ENCODE results near the gene LNP1. TPM values are rescaled to one million over a fixed set of nuclear protein-coding genes. Genes with fewer than 3 reads are reported as not detected.

LNP1 gene
- total RNA-seq, 3 donors from 2014 or later: 2.6 to 3.3 (median 2.7) TPM

DNA sequence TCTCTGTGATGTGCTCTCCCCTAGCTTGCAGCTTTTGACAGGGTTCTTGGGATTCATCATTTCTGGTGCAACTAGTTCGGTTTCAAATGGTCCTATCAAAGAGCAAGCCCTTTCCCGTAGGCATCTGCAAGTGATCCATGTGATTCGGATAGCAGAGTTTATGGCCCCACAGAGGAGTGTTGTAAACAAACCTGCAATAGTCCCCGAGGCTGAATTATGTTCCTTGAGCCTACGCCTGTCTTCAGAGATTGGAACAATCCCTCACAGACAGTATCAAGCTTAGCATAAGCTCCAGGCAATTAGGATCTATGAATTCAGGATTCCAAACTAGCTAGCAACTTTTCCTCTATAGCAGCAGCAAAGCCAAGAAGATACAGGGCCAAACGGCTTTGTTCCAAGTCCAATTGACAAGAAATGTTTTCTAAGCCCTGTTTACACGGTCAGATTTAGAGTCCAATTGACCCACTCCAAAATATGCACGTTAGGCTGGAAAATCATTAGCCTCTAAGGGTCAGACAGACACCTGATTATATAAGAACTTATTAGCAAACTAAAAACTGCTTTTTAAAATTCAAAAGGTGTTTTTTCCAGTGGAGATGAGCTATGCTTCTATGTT lies 24.8 kb downstream of the LNP1 start:
- no peak overlapping the region for H3K27ac ChIP-seq
- no peak overlapping the region for H3K4me3 ChIP-seq
- H3K27me3 ChIP-seq: no peaks in the 10 kb centered on the region
- TF ChIP-seq POLR2AphosphoS5 (IDR thresholded peaks at IDR 0.05) (no peak), POLR2A (IDR thresholded peaks at IDR 0.05) (no peak)
- TF ChIP-seq, protein P1, sequence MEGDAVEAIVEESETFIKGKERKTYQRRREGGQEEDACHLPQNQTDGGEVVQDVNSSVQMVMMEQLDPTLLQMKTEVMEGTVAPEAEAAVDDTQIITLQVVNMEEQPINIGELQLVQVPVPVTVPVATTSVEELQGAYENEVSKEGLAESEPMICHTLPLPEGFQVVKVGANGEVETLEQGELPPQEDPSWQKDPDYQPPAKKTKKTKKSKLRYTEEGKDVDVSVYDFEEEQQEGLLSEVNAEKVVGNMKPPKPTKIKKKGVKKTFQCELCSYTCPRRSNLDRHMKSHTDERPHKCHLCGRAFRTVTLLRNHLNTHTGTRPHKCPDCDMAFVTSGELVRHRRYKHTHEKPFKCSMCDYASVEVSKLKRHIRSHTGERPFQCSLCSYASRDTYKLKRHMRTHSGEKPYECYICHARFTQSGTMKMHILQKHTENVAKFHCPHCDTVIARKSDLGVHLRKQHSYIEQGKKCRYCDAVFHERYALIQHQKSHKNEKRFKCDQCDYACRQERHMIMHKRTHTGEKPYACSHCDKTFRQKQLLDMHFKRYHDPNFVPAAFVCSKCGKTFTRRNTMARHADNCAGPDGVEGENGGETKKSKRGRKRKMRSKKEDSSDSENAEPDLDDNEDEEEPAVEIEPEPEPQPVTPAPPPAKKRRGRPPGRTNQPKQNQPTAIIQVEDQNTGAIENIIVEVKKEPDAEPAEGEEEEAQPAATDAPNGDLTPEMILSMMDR (IDR thresholded peaks at IDR 0.05): no peak
- DNase-seq (ENCODE audit: low spot score in 2 of 2): no peak
- H3K4me1 ChIP-seq: no peaks in the 10 kb centered on the region
- no peaks in the 10 kb centered on the region for H3K9me3 ChIP-seq
- intact Hi-C loops (cut with DNase I; ENCODE audit: low total_unique reads): no loop called here
- H3K36me3 ChIP-seq: no peaks in the 10 kb centered on the region

DNA sequence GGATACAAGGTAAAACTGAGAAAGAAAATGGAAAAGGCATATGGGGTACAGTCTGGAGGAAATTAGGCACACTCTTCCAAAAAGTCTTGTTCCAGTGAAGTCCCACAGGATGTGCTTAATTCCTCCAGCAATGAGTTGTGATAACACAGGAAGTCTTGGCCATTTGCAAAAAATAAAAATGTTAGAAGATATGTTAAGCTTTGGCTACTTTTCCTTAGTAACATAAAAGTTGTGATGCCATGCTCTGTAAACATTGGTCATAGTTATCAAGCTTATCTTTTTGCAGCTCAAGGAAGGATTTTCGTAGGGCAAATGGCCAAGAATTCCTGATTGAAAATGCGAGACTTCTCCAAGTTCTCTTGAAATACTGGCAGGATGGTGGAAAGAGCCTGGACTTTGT lies 26.4 kb downstream of the LNP1 start:
- no peak overlapping the region for H3K4me3 ChIP-seq
- no peaks in the 10 kb centered on the region for H3K4me1 ChIP-seq
- no peaks in the 10 kb centered on the region for H3K36me3 ChIP-seq
- no peaks in the 10 kb centered on the region for H3K9me3 ChIP-seq
- TF ChIP-seq POLR2AphosphoS5 (IDR thresholded peaks at IDR 0.05) (no peak), POLR2A (IDR thresholded peaks at IDR 0.05) (no peak)
- TF ChIP-seq, protein P1 (IDR thresholded peaks at IDR 0.05): no peak
- intact Hi-C loops (cut with DNase I; ENCODE audit: low total_unique reads): no loop called here
- DNase-seq (ENCODE audit: low spot score in 2 of 2): no peak
- H3K27ac ChIP-seq: no peak overlapping the region
- no peaks in the 10 kb centered on the region for H3K27me3 ChIP-seq

DNA sequence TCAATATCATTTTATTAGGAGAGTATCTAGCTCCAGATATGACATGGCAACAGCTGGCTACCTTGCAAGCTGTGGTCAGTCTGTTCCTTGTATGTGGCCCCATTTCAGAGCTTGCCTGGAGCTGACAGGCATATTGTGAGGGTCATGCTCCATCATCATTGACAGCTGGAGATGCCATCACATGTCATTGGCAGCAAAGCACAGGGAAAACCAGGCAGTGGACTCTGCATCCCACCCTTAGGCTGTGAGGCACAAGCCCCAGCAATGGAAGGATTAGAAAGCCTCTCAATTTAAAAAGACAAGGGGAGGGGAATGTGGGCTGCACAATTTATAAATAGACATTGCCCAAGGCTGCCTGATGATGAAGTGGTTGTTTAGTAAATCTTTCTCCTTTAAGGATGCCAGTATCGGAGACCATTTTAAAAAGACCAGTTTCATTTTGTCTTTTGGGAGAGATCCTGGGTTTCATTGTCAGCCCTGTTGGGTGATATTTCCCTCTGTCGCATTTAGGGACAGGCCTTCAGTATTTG lies 27.9 kb downstream of the LNP1 start:
- H3K4me3 ChIP-seq: no peak overlapping the region

DNA sequence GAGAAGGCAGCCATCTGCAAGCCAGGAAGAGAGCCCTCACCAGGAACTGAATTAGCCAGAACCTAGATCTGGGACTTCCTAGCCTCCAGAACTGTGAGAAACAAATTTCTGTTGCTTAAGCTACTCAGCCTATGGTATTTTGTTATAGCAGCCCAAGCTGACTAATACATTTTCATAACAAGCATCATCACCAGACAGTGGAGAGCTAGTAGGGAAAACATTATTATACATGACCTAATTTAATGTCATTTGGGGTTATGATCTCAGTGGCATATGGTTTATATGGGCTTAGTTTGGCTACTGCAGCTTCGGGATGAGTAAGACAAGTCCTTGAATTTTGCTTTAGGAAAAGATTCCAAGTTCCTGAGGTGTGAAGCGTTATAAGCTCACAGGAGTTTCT lies 35.6 kb downstream of the LNP1 start:
- no peaks in the 10 kb centered on the region for H3K36me3 ChIP-seq
- intact Hi-C loops (cut with DNase I; ENCODE audit: low total_unique reads): no loop called here
- no peaks in the 10 kb centered on the region for H3K27me3 ChIP-seq
- no peak for DNase-seq (ENCODE audit: low spot score in 2 of 2)
- no peaks in the 10 kb centered on the region for H3K9me3 ChIP-seq
- no peaks in the 10 kb centered on the region for H3K4me1 ChIP-seq
- no peak overlapping the region for H3K27ac ChIP-seq
- TF ChIP-seq POLR2AphosphoS5 (IDR thresholded peaks at IDR 0.05): no peak
- TF ChIP-seq, protein P1 (IDR thresholded peaks at IDR 0.05): no peak
- TF ChIP-seq POLR2A (IDR thresholded peaks at IDR 0.05): no peak
- H3K4me3 ChIP-seq: no peak overlapping the region

More for the DNA sequence above, 27.9 kb downstream of the LNP1 start:
- DNase-seq (ENCODE audit: low spot score in 2 of 2): no peak
- Histone ChIP-seq H3K36me3 (no peaks in the 10 kb centered on the region), H3K27me3 (no peaks in the 10 kb centered on the region), H3K27ac (no peak overlapping the region), H3K4me1 (no peaks in the 10 kb centered on the region), H3K9me3 (no peaks in the 10 kb centered on the region)
- intact Hi-C loops (cut with DNase I; ENCODE audit: low total_unique reads): no loop called here
- TF ChIP-seq, protein P1 (IDR thresholded peaks at IDR 0.05): no peak
- TF ChIP-seq POLR2A (IDR thresholded peaks at IDR 0.05): no peak
- TF ChIP-seq POLR2AphosphoS5 (IDR thresholded peaks at IDR 0.05): no peak

DNA sequence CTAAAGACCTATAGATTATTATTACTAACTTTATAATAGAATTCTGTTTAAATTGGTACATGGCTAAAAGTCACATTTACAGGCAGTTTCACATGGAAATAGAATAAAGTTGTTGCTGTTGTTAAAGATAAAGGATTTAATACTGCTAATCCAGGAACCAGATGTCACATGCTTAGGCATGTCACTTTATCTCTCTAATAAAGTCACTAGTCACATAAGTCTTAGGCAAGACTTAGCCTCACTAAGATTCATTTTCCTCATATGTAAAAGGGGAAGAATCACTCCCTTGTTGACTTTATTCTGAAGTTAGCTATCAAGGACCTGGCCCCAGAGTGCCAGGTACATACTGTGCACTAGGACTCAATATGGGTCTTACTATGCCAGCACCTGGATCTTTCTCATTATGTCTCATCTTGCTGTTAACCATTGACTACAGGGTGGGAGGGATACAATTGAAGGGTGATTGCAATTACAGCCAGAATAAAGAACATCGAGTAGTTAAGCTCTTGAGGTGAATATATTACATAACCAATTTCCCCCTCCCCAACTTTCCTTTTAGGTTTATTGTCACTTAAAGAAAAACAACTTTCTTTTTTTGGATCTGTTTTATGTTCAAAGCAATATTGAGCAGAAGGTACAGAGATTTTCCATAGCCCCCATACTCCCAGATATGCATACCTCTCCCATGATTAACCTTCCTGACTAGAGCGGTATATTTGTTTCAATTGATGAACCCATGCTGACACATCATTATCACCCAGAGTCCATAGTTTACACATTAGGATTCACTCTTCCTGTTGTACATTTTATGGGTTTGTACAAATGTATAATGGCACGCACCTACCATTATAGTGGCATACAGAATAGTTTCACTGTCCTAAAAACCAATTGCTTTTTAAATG lies 36.6 kb downstream of the LNP1 start:
- Histone ChIP-seq H3K36me3 (no peaks in the 10 kb centered on the region), H3K9me3 (no peaks in the 10 kb centered on the region), H3K27me3 (no peaks in the 10 kb centered on the region), H3K27ac (no peak overlapping the region), H3K4me1 (no peaks in the 10 kb centered on the region), H3K4me3 (no peak overlapping the region)
- intact Hi-C loops (cut with DNase I; ENCODE audit: low total_unique reads): no loop called here
- no peak for DNase-seq (ENCODE audit: low spot score in 2 of 2)
- TF ChIP-seq POLR2A (IDR thresholded peaks at IDR 0.05) (no peak), POLR2AphosphoS5 (IDR thresholded peaks at IDR 0.05) (no peak)
- TF ChIP-seq, protein P1 (IDR thresholded peaks at IDR 0.05): no peak
